Measurements from ENCODE around the gene SHCBP1.

GRCh38 chr16:46620266-46621005 lies 743 bp downstream of the SHCBP1 start:
- no peak for TF ChIP-seq CTCF (IDR thresholded peaks at IDR 0.05)
- no peak for TF ChIP-seq POLR2AphosphoS5 (IDR thresholded peaks at IDR 0.05; ENCODE audit: low read depth, low read length)

Measured in Panc1 (cell line).